ENCODE results near the gene PRKCB.

The PRKCB gene

DNA sequence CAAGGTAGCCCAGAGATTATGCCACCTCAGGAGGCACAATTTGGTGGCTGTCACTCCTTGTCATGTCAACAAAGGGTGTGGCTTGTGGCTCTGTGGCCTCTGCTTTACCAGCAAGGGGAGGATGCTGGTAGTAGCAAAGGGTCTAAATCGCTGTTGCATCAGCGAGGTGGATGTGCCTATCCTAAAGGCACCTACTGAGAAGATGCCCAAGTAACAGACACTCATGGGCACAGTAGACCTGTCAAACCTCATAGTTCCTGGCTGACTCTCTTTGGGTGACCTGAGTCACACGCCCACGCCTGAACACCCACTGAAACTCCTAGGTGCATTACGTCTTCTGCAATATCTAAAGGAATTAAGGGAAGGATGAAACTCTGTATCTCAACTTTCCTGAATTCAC, 139.5 kb downstream of the PRKCB start:
- peak; percentile 33 for DNase-seq

GRCh38 chr16:23976091-23976490, 140.3 kb downstream of the PRKCB start:
- DNase-seq, result no peak

- DNase-seq, result no peak
These were observed 140.7 kb downstream of the PRKCB start for GRCh38 chr16:23976524-23976923.

DNA sequence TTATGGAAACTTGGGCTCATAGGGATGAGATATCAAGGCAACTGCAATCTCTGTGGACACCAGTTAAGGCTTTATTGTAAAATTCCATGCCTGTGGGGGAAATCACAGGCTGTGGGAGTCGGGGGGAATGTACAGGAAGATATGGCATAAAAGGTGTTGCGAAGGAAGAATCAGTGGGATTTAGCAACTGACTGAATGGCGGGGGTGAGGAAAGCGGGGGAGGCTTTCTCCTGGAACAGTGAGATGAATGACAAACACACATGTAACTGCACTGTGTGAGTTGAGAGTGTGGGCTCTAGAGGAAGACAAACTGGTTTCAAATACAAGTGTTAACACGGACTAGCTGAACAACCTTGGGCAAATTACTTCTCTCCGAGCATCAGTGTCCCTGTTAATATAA, 143.7 kb downstream of the PRKCB start:
- DNase-seq, result no peak

GRCh38 chr16:23979982-23980381, 144.2 kb downstream of the PRKCB start:
- DNase-seq, result no peak

DNA sequence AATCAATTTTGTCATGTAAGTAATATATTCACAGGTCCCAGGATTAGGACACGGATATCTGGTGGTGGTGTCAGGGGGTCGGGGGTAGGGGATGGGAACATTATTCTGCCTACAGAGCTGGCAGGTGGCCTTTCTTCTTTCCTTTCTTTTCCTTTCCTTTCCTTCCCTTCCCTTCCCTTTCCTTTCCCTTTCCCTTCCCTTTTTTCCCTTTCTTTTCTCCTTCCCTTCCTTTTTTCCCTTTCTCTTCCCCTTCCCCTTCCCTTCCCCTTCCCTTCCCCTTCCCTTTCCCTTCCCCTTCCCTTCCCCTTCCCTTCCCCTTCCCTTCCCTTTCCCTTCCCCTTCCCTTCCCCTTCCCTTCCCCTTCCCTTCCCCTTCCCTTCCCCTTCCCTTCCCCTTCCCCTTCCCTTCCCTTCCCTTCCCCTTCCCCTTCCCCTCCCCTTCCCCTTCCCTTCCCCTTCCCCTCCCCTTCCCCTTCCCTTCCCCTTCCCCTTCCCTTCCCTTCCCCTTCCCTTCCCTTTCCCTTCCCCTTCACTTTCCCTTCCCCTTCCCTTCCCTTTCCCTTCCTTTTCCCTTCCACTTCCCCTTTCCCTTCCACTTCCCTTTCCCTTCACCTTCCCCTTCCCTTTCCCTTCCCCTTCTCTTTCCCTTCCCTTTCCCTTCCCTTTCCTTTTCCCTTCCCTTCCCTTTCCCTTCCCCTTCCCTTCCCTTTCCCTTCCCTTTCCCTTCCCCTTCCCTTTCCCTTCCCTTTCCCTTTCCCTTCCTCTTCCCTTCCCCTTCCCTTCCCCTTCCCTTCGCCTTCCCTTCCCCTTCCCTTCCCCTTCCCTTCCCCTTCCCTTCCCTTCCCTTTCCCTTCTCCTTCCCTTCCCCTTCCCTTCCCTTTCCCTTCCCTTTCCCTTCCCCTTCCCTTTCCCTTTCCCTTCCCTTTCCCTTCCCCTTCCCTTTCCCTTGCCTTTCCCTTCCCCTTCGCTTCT, 145.9 kb downstream of the PRKCB start:
- no peak for DNase-seq

DNA sequence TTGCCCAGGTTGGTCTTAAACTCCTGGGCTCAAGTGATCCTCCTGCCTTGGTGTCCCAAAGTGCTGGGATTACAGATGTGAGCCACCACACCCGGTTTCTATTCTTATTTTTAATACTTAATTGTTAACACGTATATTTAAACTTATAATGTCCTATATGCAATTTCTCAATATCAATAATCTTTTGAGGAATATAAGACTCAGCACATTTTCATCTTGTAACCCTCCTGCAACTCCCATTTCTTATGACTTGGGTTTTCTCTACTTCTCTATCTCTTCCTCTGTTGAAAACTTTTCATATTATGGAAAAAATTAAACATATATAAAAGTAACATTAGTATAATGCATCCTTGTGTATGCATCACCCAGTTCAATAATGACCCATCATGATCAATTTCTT, 150.7 kb downstream of the PRKCB start:
- no peak for DNase-seq

- DNase-seq, result no peak
These were observed 151.7 kb downstream of the PRKCB start for GRCh38 chr16:23987443-23987842.

DNA sequence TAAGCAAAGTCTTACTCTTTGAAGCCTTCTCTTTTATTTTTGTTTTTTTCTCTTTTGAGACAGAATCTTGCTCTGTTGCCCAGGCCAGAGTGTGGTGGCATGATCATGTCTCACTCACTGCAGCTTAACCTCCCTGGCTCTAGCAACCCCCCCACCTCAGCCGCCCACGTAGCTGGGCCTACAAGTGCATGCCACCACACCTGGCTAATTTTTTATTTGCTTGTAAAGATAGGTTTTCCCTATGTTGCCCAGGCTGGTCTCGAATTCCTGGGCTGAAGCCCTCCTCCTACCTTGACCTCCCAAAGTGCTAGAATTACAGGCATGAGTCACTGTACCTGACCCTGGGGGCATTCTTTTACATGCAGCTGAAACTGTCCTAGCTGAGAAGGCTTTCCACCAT, 154.7 kb downstream of the PRKCB start:
- DNase-seq, result no peak

GRCh38 chr16:23991066-23991465, 155.3 kb downstream of the PRKCB start:
- no peak for DNase-seq

DNA sequence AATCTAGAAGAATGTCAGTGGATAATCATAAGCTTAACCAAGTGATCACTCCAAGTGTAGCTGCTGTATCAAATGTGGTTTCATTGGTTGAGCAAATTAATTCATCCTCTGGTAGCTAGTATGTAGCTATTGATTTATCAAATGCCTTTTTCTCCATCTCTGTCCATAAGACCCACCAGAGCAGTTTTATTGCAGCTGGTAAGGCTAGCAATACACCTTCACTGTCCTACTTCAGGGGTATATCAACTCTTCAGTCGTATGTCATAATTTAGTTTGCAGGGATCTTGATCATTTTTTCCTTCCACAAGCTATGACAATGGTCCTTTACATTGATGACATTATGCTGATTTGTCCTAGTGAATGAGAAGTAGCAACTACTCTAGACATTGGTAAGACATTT, 158.8 kb downstream of the PRKCB start:
- DNase-seq, result no peak

DNA sequence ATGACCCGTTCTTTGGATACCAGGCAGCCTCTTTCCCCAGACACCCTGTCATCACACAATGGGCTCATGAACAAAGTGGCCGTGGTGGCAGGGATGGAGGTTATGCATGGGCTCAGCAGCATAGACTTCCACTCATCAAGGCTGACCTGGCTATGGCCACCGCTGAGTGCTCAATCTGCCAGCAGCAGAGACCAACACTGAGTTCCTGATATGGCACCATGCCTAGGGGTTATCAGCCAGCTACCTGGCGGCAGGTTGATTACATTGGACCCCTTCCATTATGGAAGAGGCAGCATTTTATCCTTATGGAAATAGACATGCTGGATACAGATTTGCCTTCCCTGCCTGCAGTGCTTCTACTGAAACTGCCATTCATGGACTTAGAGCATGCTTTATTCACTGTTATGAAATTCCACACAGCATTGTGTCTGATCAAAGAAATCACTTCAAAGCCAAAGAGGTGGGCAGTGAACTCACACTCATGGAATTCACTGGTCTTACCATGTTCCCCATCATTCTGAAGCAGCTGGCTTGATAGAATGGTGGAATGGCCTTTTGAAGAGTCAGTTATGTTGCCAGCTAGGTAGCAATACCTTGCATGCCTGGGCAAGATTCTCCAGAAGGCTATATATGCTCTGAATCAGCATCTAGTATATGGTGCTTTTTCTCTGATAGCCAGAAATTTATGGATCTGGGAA, 160.6 kb downstream of the PRKCB start:
- no peak for DNase-seq

DNA sequence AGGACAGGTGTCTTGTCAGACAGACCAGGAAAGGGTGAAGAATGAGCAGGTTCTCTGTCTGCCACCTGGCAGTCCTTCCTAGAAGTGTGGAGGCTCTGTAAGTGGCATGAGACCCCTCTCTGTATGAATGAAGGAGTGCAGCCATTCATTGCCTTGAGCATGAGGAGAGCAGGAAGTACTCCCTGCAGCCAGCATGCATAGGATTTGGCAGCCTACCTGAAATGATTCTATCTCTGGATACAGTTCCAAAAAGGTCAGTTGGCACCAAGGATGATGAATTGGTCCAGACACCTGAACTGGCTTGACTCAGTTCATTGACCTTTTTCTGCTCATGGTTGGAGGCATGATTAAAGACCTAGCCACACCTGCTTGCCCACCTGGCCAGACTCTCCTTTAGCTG, 163.0 kb downstream of the PRKCB start:
- no peak for DNase-seq

GRCh38 chr16:23999663-24000062, 163.9 kb downstream of the PRKCB start:
- DNase-seq, result peak; percentile 72

DNA sequence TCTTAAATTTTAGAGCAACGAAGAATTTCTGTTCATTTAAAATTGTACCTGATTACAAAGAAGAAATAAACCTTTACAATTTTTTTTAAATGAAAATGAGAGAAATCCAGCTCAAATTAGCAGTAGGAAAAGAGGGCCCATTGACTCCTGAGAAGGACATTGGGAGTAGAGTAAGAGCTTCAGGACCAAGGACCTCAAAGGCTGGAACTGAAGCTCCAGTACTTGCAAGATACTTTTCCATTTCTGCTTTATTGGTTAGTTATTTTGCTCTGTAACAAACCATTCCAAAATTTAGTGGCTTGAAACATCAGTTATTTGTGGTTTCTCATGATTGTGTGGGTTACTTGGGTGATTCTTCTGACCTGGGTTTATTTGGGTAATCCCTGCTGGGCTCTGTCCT, 165.9 kb downstream of the PRKCB start:
- no peak for DNase-seq

DNA sequence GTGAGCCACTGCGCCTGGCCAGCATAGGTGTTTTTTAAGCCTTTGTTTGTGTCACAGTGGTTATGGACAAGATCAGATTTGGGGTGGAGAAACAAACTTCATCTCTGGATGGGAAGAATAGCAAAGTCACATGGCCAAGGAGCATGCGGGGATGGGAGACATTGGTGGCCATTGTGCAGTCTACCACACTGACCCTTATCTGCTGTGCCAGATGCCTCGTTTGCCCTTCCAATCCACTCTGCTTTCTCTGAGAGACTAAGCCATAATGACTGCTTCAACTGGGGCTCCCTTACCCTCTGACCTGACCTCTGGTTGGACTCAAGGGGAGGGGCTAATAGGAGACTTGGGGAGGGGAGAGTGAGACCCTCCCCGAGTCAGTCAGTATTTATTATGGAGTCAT, 166.8 kb downstream of the PRKCB start:
- DNase-seq, result no peak

DNA sequence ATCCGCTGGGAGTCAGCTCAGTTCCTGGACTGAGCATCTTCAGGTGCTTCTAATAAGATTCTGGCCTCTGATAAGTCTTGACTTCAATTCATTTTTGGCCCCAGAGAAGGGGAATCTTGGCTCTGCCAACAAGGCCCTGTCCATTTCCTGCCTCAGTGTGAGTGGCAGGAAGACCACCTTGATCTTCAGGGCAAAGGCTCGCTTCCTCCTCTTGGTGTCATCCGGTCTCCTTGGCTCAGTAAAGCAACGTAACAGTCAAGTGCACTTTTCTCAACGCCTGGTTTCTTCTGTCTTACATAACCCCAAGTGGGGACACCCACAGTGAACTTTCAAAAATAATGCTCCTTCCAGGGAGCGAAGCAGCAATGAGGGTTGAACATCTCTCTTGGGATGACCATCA, 169.8 kb downstream of the PRKCB start:
- no peak for DNase-seq

- no peak for DNase-seq
These were observed 171.6 kb downstream of the PRKCB start for GRCh38 chr16:24007391-24007790.

GRCh38 chr16:24007934-24008333, 172.2 kb downstream of the PRKCB start:
- no peak for DNase-seq

DNA sequence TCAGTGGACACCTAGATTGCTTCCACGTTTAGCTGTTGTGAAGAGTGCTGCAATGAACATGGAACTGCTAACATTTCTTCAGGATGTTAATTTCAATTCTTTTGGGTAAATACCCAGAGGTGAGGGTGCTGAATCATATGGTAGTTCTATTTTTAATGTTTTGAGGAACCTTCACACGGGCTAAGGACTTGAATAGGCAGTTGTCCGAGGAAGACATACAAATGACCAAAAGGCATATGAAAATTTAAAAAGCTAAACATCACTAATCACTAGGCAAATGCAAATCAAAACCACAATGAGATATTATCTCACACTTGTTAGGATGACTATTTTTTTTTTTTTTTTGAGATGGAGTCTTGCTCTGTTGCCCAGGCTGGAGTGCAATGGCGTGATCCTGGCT, 173.3 kb downstream of the PRKCB start:
- no peak for DNase-seq

GRCh38 chr16:24009955-24010354, 174.2 kb downstream of the PRKCB start:
- DNase-seq, result no peak

GRCh38 chr16:24010440-24011089, 174.8 kb downstream of the PRKCB start:
- DNase-seq, result peak; percentile 82

DNA sequence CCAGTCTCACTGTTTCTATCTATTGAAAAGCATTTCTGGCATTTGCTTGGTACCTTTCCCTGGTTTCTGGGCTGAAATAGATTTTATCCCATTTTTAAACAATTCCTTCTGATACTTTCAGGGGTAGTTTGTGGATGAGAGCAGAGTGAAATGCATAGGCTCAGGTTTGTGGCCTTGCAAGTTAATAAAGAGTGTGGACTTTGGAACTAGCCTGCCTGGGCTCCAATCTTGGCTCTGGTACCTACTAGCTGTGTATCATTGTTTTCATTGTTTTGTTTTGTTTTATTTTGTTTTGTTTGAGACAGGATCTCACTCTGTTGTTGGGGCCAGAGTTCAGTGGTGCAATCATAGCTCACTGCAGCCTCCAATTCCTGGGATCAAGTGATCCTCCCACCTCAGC, 175.5 kb downstream of the PRKCB start:
- DNase-seq, result no peak
